Stimulated activated naive CD8-positive, alpha-beta T cell treated with anti-CD3 and anti-CD28 coated beads, Interleukin-15, Interleukin-2, amounts not matched to agents 100 ng/mL and 50 ng/mL, for 24 hours (primary cell): ENCODE measurements around the gene ELF5.

Experiments used
- H3K27ac Mint-ChIP-seq: one replicate; pipeline ENCODE4 v1.8.0; 2021; ENCODE audit warnings: mild to moderate bottlenecking, mixed read lengths
- H3K27me3 Mint-ChIP-seq: one replicate; pipeline ENCODE4 v1.8.0; 2021; ENCODE audit warnings: mixed read lengths
- H3K36me3 Mint-ChIP-seq: one replicate; pipeline ENCODE4 v1.8.0; 2021; ENCODE audit warnings: low read depth, mixed read lengths
- H3K4me1 Mint-ChIP-seq: one replicate; pipeline ENCODE4 v1.8.0; 2021; ENCODE audit warnings: low read depth, mixed read lengths
- H3K4me3 Mint-ChIP-seq: one replicate; pipeline ENCODE4 v1.8.0; 2021; ENCODE audit warnings: mild to moderate bottlenecking, mixed read lengths
- H3K9me3 Mint-ChIP-seq: one replicate; pipeline ENCODE4 v1.8.0; 2021; ENCODE audit warnings: mixed read lengths

ELF5 gene

GRCh38 chr11:34510218-34510617, 3.4 kb downstream of the ELF5 start:
- Mint-ChIP-seq H3K4me1 (no peaks in the 10 kb centered on the region), H3K27ac (no peak overlapping the region), H3K4me3 (no peak overlapping the region), H3K36me3 (no peaks in the 10 kb centered on the region), H3K9me3 (no peaks in the 10 kb centered on the region), H3K27me3 (no peaks in the 10 kb centered on the region)

- Mint-ChIP-seq H3K27ac (no peak overlapping the region), H3K27me3 (no peaks in the 10 kb centered on the region), H3K9me3 (no peaks in the 10 kb centered on the region)
Measured at GRCh38 chr11:34509336-34509876, 4.2 kb downstream of the ELF5 start.

GRCh38 chr11:34508524-34508923, 5.1 kb downstream of the ELF5 start:
- Mint-ChIP-seq H3K4me1 (no peaks in the 10 kb centered on the region), H3K27ac (no peak overlapping the region), H3K4me3 (no peak overlapping the region), H3K27me3 (no peaks in the 10 kb centered on the region), H3K9me3 (no peaks in the 10 kb centered on the region), H3K36me3 (no peaks in the 10 kb centered on the region)

More at GRCh38 chr11:34509336-34509876, 4.2 kb downstream of the ELF5 start:
- Mint-ChIP-seq H3K4me1 (no peaks in the 10 kb centered on the region), H3K4me3 (no peak overlapping the region), H3K36me3 (no peaks in the 10 kb centered on the region)

- Mint-ChIP-seq H3K9me3 (no peaks in the 10 kb centered on the region), H3K27me3 (no peaks in the 10 kb centered on the region), H3K4me3 (no peak overlapping the region), H3K4me1 (no peaks in the 10 kb centered on the region), H3K27ac (no peak overlapping the region), H3K36me3 (no peaks in the 10 kb centered on the region)
Measured at GRCh38 chr11:34507610-34508009, 6.0 kb downstream of the ELF5 start.

- no peak overlapping the region for H3K27ac Mint-ChIP-seq
- H3K4me3 Mint-ChIP-seq = no peak overlapping the region
- no peaks in the 10 kb centered on the region for H3K27me3 Mint-ChIP-seq
Measured at GRCh38 chr11:34507156-34507555, 6.4 kb downstream of the ELF5 start.

GRCh38 chr11:34505874-34506273, 7.7 kb downstream of the ELF5 start:
- Mint-ChIP-seq H3K4me1 (no peaks in the 10 kb centered on the region), H3K27me3 (no peaks in the 10 kb centered on the region), H3K27ac (no peak overlapping the region), H3K36me3 (no peaks in the 10 kb centered on the region), H3K9me3 (no peaks in the 10 kb centered on the region), H3K4me3 (no peak overlapping the region)

More at GRCh38 chr11:34507156-34507555, 6.4 kb downstream of the ELF5 start:
- H3K36me3 Mint-ChIP-seq = no peaks in the 10 kb centered on the region
- H3K9me3 Mint-ChIP-seq = no peaks in the 10 kb centered on the region
- no peaks in the 10 kb centered on the region for H3K4me1 Mint-ChIP-seq

GRCh38 chr11:34502949-34503348, 10.6 kb downstream of the ELF5 start:
- no peaks in the 10 kb centered on the region for H3K4me1 Mint-ChIP-seq
- H3K36me3 Mint-ChIP-seq = no peaks in the 10 kb centered on the region
- no peaks in the 10 kb centered on the region for H3K9me3 Mint-ChIP-seq
- H3K27ac Mint-ChIP-seq = no peak overlapping the region
- H3K27me3 Mint-ChIP-seq = peaks cover 6% of the 10 kb centered on the region
- no peak overlapping the region for H3K4me3 Mint-ChIP-seq

GRCh38 chr11:34501949-34502348, 11.6 kb downstream of the ELF5 start:
- peaks cover 6% of the 10 kb centered on the region for H3K27me3 Mint-ChIP-seq
- H3K4me3 Mint-ChIP-seq = no peak overlapping the region
- no peak overlapping the region for H3K27ac Mint-ChIP-seq
- no peaks in the 10 kb centered on the region for H3K36me3 Mint-ChIP-seq
- H3K9me3 Mint-ChIP-seq = no peaks in the 10 kb centered on the region
- no peaks in the 10 kb centered on the region for H3K4me1 Mint-ChIP-seq

GRCh38 chr11:34501500-34501899, 12.1 kb downstream of the ELF5 start:
- H3K4me1 Mint-ChIP-seq = no peaks in the 10 kb centered on the region
- H3K36me3 Mint-ChIP-seq = no peaks in the 10 kb centered on the region
- H3K9me3 Mint-ChIP-seq = no peaks in the 10 kb centered on the region
- H3K27ac Mint-ChIP-seq = no peak overlapping the region
- no peak overlapping the region for H3K4me3 Mint-ChIP-seq
- H3K27me3 Mint-ChIP-seq = peaks cover 6% of the 10 kb centered on the region

GRCh38 chr11:34499719-34500500, 13.7 kb downstream of the ELF5 start:
- Mint-ChIP-seq H3K27ac (no peak overlapping the region), H3K4me3 (no peak overlapping the region), H3K36me3 (no peaks in the 10 kb centered on the region), H3K9me3 (no peaks in the 10 kb centered on the region), H3K4me1 (no peaks in the 10 kb centered on the region), H3K27me3 (peaks cover 7% of the 10 kb centered on the region)

GRCh38 chr11:34495724-34496377, 17.7 kb downstream of the ELF5 start:
- Mint-ChIP-seq H3K36me3 (no peaks in the 10 kb centered on the region), H3K4me3 (no peak overlapping the region), H3K27ac (no peak overlapping the region), H3K4me1 (no peaks in the 10 kb centered on the region), H3K27me3 (peaks cover 8% of the 10 kb centered on the region), H3K9me3 (no peaks in the 10 kb centered on the region)

- Mint-ChIP-seq H3K27me3 (peaks cover 8% of the 10 kb centered on the region), H3K9me3 (no peaks in the 10 kb centered on the region), H3K36me3 (no peaks in the 10 kb centered on the region), H3K4me3 (no peak overlapping the region), H3K27ac (no peak overlapping the region), H3K4me1 (no peaks in the 10 kb centered on the region)
Measured at GRCh38 chr11:34495239-34495723, 18.3 kb downstream of the ELF5 start.

GRCh38 chr11:34493926-34494595, 19.5 kb downstream of the ELF5 start:
- Mint-ChIP-seq H3K36me3 (no peaks in the 10 kb centered on the region), H3K4me1 (no peaks in the 10 kb centered on the region), H3K4me3 (no peak overlapping the region), H3K27me3 (peaks cover 3% of the 10 kb centered on the region), H3K27ac (no peak overlapping the region), H3K9me3 (no peaks in the 10 kb centered on the region)

- Mint-ChIP-seq H3K9me3 (no peaks in the 10 kb centered on the region), H3K4me1 (no peaks in the 10 kb centered on the region), H3K4me3 (no peak overlapping the region), H3K27me3 (peaks cover 3% of the 10 kb centered on the region), H3K27ac (no peak overlapping the region), H3K36me3 (no peaks in the 10 kb centered on the region)
Measured at GRCh38 chr11:34493468-34493867, 20.1 kb downstream of the ELF5 start.
